H1 (cell line): ENCODE measurements around the gene PPFIA4. TPM values are rescaled to one million over a fixed set of nuclear protein-coding genes. Genes with fewer than 3 reads are reported as not detected.

ENCODE experiments used
- BRCA1 ChIP-seq: IDR thresholded peaks from 2 replicates; pipeline ENCODE4 v1.6.1; 2012; ENCODE audit warnings: low read depth, low read length, improper control_type of control experiment
- polyA plus RNA-seq, 7 experiments: library from polyadenylated mRNA; depleted of rRNA in 3 of 7; stranded (reverse) in 5 of 7; unstranded in 2 of 7; fragments of >200 nt in 5 of 7; fragments of 200-250 nt in 2 of 7; gene quantifications; 1 replicate in 5 of 7; 2 replicates in 1 of 7; 4 replicates in 1 of 7; pipeline versions ENCODE4 v1.2.1 to v1.2.3, GENCODE V29; 2011 to 2013; ENCODE audit warnings: missing spikeins in 2 of 7, mixed read lengths in 2 of 7
- total RNA-seq: library from RNA; stranded (reverse); fragmentation: NEBNext Ultra II Directional; extraction: Animal tissue kit (Norgen Biotek cat#: 25700); gene quantifications from 2 replicates; pipeline ENCODE4 v1.2.1, GENCODE V29; 2021

Gene PPFIA4
- total and polyA plus RNA-seq, 2 of the 8 experiments (the other 6 are each of a cell fraction or from before 2014, with no cell fraction given) = 9.0 to 9.9 TPM

DNA sequence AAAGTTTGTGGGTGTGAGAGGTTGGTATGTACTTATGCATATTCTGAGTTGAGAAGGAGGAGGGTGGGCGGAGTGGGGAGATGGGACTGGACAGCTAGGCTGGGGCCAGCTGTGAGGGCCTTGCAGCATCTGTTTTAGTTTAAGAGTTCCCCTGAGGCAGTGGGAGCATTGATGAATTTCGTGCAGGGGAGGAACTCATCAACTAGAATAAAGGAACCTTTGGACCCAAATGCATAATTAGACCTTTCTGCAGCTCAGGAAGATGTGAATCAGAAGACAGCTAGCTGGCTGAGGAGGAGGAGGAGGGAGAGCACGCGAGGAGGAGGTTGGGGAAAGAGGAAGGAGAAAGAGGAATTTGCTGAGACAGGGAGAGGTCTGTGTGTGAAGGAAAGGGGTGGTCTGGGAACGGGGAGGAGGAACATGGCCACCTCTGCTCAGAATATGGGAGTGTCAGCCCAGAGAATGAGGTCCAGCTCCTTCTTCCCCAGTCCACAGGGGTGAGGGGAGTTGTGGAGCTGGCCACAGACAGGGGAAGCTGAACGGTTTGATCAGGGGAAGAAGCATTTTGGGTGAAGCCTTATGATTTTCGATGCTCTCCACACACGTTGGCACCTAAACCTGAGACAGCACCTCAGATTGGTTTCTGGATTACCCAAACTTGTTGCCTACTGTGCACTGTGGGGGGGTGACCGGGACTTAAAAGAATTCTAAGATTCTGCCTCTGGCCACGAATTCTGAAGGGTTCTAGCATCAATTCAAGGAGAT, 31.8 kb downstream of the PPFIA4 start (continued):
- no peak for TF ChIP-seq BRCA1
- TF ChIP-seq, all 59 proteins: peak for 0
